Activated naive CD4-positive, alpha-beta T cell treated with anti-CD3 and anti-CD28 coated beads, Interleukin-2, amount 50 U/mL, for 24 hours (primary cell): ENCODE data around the gene TAC3.
"Not testable (repeated sequence)": the region's sequence is repeated elsewhere in the genome, so short reads cannot be mapped to it uniquely, and the experiment has no call there.

Source experiments
- H3K27ac Mint-ChIP-seq: one replicate; pipeline ENCODE4 v1.8.0; 2021; ENCODE audit warnings: mild to moderate bottlenecking, mixed read lengths
- H3K27me3 Mint-ChIP-seq: one replicate; pipeline ENCODE4 v1.8.0; 2021; ENCODE audit warnings: mixed read lengths
- H3K36me3 Mint-ChIP-seq: one replicate; pipeline ENCODE4 v1.8.0; 2021; ENCODE audit warnings: mixed read lengths
- H3K4me1 Mint-ChIP-seq: one replicate; pipeline ENCODE4 v1.8.0; 2021; ENCODE audit warnings: mixed read lengths
- H3K4me3 Mint-ChIP-seq: one replicate; pipeline ENCODE4 v1.8.0; 2021; ENCODE audit warnings: mild to moderate bottlenecking, mixed read lengths
- H3K9me3 Mint-ChIP-seq: one replicate; pipeline ENCODE4 v1.8.0; 2021; ENCODE audit warnings: mixed read lengths

TAC3 gene

DNA sequence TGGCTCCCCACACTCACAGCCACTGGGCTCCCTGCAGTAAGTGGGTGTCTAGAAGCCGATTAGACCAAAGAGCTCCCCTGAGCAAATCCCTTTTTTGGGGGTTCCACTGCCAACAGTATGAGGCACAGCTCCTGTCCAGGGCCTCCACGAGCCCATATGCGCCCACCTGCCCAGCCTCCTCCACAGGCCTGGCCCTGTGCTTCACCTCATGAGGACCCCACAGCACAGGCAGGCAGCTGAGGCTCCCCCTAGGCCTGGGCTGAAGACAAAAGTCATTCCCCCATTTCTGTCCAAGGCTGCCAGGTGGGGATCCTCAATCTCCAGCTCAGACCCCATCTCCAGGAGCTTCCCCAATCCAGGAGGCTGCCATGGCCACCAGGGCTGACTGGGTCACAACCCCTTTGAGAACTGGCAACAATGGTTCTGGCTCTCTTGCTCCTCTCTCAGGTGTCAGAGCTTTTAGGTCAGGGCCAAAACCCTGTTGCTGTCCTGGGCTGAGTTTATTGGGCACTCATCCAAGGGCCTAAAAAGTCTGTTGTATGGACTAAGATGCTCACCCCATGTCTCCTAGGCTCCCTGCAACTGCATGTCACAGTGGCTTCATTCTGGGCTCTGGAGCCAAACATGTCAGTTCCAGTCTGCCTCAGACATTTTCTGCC, 33.6 kb downstream of the TAC3 start:
- H3K27ac Mint-ChIP-seq, H3K9me3 Mint-ChIP-seq, H3K27me3 Mint-ChIP-seq, H3K36me3 Mint-ChIP-seq, H3K4me3 Mint-ChIP-seq, H3K4me1 Mint-ChIP-seq: not testable (repeated sequence)

GRCh38 chr12:56980941-56981530, 35.3 kb downstream of the TAC3 start:
- H3K36me3 Mint-ChIP-seq = peaks cover 2% of the 10 kb centered on the region
- no peak overlapping the region for H3K27ac Mint-ChIP-seq
- no peaks in the 10 kb centered on the region for H3K4me1 Mint-ChIP-seq
- H3K9me3 Mint-ChIP-seq = no peaks in the 10 kb centered on the region
- H3K27me3 Mint-ChIP-seq = no peaks in the 10 kb centered on the region
- no peak overlapping the region for H3K4me3 Mint-ChIP-seq

- H3K4me1 Mint-ChIP-seq = no peaks in the 10 kb centered on the region
- H3K4me3 Mint-ChIP-seq = no peak overlapping the region
- no peak overlapping the region for H3K27ac Mint-ChIP-seq
- peaks cover 2% of the 10 kb centered on the region for H3K36me3 Mint-ChIP-seq
- no peaks in the 10 kb centered on the region for H3K9me3 Mint-ChIP-seq
- H3K27me3 Mint-ChIP-seq = no peaks in the 10 kb centered on the region
These were observed 36.1 kb downstream of the TAC3 start for GRCh38 chr12:56980268-56980667.

DNA sequence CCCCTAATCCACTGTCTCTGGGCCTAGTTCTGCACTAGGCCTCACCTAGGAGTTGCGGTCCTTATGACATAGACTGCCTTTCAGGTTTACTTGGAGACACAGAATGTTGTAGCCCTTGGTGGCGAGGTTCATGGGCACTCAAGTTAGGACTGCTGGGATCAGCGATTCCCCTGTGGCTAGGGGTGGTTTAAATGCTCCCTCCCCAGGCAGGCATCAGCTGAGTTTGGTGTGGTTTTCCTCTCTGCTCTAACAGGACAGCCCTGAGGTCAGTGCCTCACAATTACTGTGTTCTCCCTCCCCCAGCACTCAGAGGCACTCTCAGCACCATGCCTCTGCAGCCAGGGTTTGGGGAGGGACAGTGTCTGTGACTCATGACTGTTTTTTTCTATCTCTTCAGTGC, 36.7 kb downstream of the TAC3 start:
- no peaks in the 10 kb centered on the region for H3K27me3 Mint-ChIP-seq
- no peak overlapping the region for H3K4me3 Mint-ChIP-seq
- no peaks in the 10 kb centered on the region for H3K4me1 Mint-ChIP-seq
- no peaks in the 10 kb centered on the region for H3K9me3 Mint-ChIP-seq
- H3K36me3 Mint-ChIP-seq = peaks cover 2% of the 10 kb centered on the region
- H3K27ac Mint-ChIP-seq = no peak overlapping the region

GRCh38 chr12:56978397-56979138, 37.8 kb downstream of the TAC3 start:
- Mint-ChIP-seq H3K36me3 (peaks cover 2% of the 10 kb centered on the region), H3K4me3 (no peak overlapping the region), H3K27me3 (no peaks in the 10 kb centered on the region), H3K4me1 (no peaks in the 10 kb centered on the region), H3K27ac (no peak overlapping the region), H3K9me3 (no peaks in the 10 kb centered on the region)

DNA sequence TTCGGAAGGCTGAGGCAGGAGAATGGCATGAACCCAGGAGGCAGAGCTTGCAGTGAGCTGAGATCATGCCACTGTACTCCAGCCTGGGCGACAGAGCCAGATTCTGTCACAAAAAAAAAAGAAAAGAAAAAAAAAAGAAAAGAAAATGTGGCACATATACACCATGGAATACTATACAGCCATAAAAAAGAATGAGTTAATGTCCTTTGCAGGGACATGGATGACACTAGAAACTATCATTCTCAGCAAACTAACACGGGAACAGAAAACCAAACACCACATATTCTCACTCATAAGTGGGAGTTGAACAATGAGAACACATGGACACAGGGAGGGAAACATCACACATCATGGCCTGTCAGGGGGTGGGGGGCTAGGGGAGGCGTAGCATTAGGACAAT, 39.0 kb downstream of the TAC3 start:
- not testable (repeated sequence) for H3K4me1 Mint-ChIP-seq, H3K4me3 Mint-ChIP-seq, H3K9me3 Mint-ChIP-seq, H3K36me3 Mint-ChIP-seq, H3K27me3 Mint-ChIP-seq, H3K27ac Mint-ChIP-seq

GRCh38 chr12:56974224-56974623, 42.1 kb downstream of the TAC3 start:
- not testable (repeated sequence) for H3K4me3 Mint-ChIP-seq, H3K9me3 Mint-ChIP-seq, H3K27ac Mint-ChIP-seq, H3K36me3 Mint-ChIP-seq, H3K27me3 Mint-ChIP-seq, H3K4me1 Mint-ChIP-seq

DNA sequence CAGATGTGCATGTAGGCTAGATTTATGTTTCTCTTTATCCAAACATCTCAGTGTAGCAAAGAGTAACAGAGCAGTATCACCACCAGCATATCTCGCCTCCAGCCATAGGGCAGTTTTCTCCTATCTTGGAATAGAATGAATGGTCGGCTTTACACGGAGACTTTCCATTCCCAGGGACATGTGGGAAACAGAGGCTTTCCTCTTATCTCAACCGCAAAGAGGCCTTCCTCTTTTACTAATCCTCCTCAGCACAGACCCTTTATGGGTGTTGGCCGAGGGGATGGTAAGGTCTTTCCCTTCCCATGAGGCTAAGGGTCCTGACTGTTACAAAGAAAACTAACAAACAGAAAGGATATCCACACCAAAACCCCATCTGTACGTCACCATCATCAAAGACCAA, 47.4 kb downstream of the TAC3 start:
- not testable (repeated sequence) for H3K4me1 Mint-ChIP-seq, H3K36me3 Mint-ChIP-seq, H3K27ac Mint-ChIP-seq, H3K4me3 Mint-ChIP-seq, H3K27me3 Mint-ChIP-seq, H3K9me3 Mint-ChIP-seq

DNA sequence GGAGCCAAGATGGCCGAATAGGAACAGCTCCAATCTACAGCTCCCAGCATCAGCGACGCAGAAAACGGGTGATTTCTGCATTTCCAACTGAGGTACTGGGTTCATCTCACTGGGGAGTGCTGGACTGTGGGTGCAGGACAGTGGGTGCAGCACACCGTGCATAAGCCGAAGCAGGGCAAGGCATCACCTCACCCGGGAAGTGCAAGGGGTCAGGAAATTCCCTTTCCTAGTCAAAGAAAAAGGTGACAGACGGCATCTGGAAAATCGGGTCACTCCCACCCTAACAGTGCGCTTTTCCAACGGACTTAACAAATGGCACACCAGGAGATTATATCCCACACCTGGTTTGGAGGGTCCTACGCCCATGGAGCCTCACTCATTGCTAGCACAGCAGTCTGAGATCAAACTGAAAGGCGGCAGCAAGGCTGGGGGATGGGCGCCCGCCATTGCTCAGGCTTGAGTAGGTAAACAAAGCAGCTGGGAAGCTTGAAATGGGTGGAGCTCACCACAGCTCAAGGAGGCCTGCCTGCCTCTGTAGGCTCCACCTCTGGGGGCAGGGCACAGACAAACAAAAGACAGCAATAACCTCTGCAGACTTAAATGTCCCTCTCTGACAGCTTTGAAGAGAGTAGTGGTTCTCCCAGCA, 50.2 kb downstream of the TAC3 start:
- H3K36me3 Mint-ChIP-seq, H3K27ac Mint-ChIP-seq, H3K27me3 Mint-ChIP-seq, H3K4me3 Mint-ChIP-seq, H3K4me1 Mint-ChIP-seq, H3K9me3 Mint-ChIP-seq: not testable (repeated sequence)

DNA sequence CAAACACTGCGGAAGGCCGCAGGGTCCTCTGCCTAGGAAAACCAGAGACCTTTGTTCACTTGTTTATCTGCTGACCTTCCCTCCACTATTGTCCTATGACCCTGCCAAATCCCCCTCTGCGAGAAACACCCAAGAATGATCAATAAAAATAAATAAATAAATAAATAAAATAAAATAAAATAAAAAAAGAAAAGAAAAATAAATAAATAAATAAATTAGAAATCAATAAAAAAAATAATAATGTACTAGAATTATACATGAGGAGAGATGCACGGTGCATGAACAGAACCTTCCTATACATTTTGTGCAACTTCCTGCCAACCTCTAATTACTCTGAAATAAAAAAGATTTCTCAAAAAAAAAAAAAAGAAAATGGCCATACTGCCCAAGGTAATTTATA, 51.2 kb downstream of the TAC3 start:
- H3K4me3 Mint-ChIP-seq, H3K27ac Mint-ChIP-seq, H3K36me3 Mint-ChIP-seq, H3K4me1 Mint-ChIP-seq, H3K27me3 Mint-ChIP-seq, H3K9me3 Mint-ChIP-seq: not testable (repeated sequence)

DNA sequence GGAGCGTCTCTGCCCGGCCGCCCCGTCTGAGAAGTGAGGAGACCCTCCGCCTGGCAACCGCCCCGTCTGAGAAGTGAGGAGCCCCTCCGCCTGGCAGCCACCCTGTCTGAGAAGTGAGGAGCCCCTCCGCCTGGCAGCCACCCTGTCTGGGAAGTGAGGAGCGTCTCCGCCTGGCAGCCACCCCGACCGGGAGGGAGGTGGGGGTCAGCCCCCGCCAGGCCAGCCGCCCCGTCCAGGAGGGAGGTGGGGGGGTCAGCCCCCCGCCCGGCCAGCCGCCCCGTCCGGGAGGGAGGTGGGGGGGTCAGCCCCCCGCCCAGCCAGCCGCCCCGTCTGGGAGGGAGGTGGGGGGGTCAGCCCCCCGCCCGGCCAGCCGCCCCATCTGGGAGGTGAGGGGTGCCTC, 52.8 kb downstream of the TAC3 start:
- not testable (repeated sequence) for H3K9me3 Mint-ChIP-seq, H3K4me3 Mint-ChIP-seq, H3K4me1 Mint-ChIP-seq, H3K27ac Mint-ChIP-seq, H3K27me3 Mint-ChIP-seq, H3K36me3 Mint-ChIP-seq

- not testable (repeated sequence) for H3K27ac Mint-ChIP-seq, H3K9me3 Mint-ChIP-seq, H3K4me3 Mint-ChIP-seq, H3K36me3 Mint-ChIP-seq, H3K4me1 Mint-ChIP-seq, H3K27me3 Mint-ChIP-seq
These were observed 54.1 kb downstream of the TAC3 start for GRCh38 chr12:56962247-56962646.
